GM19035 (cell line): ENCODE measurements around the gene CAMK2G.
"Not testable (repeated sequence)": the region's sequence is repeated elsewhere in the genome, so short reads cannot be mapped to it uniquely, and the experiment has no call there.

Source experiments
- ATAC-seq: cut with Tn5 transposase; IDR thresholded peaks from one replicate; pipeline ENCODE4 v1.9.1; 2021; ENCODE audit not compliant: unreplicated experiment

Gene CAMK2G

DNA sequence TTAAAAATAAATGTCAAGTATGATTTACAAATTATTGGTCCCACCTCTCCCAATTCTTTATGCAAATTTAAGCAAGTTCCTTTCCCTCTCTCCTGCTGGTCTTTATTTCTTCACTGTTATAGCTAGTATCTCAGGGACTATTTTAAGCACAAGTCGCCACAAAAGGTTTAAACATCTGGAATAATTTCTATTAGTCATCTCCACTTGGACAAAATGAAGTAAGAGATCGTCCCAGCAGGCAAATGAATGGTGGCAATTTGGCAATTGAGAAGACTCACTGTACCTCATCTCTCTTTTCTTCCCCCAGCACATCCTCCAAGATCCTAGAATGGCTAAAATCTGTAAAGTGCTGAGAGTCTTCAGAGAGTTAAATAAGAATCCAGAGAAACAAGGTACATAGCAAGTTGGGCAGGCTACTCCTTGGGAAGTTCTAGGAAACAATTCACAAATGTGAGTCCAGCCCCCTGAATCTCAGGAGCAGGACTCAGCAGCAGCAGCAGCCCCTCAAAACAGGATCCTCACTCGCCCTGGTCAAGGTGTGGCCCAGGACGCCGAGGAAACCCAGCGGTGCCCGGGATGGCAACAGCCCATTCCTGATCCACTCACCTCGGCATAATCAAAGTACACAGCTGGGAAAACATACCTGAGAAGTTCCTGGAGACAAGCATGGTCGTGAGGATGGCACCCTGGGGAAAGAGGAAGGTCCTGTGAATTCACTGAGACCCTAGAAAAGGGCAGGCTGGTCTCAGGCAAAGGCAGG, 32.6 kb downstream of the CAMK2G start:
- no peak for ATAC-seq

DNA sequence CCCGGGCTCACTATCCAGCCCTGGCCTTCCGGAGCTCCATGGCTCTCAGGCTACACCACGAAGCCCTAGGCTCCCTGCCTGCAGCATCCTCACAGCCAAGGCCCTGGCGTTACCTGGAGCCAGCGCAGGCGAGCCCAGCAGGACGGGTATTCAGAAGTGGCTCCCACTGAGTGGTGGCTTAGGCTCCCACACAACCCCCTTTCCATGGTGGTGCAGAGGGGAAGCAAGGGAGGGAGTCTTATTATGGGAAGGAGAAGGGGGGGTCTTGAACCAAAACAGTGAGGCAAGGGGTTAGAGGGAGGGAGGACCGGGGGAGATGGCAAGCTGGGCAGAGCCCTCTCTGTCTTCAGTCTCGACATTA, 33.3 kb downstream of the CAMK2G start:
- ATAC-seq: no peak

DNA sequence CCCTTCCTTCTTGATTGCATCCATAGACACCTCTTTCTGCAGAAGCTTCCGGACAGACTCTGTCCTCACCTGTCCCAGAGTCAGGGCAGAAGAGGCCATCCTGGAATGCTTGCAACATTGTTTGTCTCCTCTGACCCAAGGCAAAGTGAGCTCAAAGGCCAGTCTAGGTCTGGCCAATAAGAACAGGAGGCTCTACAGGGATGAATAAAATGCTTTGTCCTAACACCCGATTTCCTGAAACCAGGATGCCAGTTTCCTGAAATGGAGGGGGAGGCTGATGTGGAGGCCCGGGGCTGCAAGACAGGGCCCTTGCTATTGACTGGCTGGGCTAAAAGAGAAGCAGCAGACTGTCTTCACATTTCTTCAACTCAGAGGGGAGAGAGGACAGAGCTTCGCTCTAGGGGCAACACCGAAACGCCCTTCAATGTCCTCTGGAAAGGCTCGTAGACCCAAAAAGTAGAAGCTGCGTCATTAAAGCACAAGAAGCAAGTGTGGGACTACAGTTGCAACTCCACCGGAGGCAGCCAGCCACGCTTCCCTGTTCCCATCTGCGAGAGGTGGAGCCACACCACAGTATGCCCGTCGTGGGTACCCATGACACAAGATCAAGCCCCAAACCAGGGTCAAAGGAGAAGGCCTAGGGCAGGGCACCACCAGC, 33.8 kb downstream of the CAMK2G start:
- ATAC-seq: no peak

DNA sequence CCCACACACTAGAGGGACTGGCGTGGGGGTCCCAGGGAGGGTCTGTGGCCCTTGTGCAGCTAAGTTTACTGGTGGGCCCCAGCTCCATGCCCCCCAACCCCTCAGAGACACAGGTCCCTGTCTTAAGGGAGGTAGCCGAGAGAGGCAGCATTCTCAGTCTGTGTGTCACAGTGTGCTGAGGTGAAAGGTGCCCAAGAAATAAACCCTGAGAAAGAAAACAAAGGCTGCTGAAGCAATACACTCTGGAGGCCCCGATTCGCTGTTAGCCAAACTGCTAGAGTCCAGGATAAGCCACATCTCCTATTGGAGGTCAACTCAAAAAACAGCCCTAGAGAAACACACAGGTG, 34.3 kb downstream of the CAMK2G start:
- ATAC-seq: no peak

DNA sequence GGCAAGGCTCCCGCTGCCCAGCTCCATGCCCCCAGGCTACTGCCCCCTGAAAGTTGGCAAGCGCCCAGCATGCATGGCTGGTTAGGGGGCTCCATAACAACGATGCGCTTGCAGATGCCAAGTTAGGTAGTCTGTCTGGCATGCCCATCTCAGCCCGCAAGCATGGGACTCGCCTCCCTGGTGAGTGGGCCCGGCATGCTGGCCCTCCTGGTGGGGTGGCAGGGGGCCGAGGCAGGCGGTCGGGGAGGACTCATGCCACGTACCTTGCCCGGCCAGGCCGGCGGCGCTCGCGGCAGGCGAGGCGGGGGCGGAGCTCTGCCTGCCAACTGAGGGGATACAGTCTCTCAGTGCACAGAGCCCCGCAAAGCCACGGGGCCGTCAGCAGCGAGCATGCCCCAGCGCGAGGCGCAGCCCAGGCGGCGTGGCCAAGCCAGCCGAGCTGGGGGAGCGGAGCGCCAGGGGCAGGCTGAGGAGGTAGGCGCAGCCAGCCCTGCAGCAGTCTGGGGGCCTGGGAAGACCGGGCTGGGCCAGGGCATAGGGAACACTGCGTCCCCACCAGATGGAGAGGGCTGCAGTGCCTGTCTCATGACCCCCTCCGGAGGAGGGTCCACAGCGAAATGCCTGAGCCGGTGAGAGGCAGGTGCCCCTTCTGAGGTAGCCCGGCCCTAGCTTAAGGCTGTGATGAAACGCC, 34.9 kb downstream of the CAMK2G start:
- no peak for ATAC-seq

DNA sequence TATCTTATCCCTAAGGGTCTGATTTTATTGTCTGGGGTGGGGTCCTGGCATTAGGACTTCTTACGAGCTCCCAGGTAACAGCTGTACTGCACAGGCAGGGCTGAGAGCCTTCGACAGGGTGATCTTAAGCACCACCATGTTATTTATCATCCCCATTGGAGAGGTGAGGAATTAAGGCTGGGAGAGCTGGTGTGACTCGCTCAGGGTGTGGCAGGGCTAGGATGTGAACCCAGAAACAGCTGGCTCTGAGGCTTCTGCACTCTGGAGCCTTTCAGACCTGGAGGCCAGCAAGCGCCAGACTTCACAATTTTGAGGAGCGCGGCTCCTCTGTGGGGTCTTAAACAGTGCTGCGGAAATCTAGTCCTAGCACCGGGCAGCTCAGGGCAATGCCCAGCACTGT, 35.5 kb downstream of the CAMK2G start:
- ATAC-seq: no peak

DNA sequence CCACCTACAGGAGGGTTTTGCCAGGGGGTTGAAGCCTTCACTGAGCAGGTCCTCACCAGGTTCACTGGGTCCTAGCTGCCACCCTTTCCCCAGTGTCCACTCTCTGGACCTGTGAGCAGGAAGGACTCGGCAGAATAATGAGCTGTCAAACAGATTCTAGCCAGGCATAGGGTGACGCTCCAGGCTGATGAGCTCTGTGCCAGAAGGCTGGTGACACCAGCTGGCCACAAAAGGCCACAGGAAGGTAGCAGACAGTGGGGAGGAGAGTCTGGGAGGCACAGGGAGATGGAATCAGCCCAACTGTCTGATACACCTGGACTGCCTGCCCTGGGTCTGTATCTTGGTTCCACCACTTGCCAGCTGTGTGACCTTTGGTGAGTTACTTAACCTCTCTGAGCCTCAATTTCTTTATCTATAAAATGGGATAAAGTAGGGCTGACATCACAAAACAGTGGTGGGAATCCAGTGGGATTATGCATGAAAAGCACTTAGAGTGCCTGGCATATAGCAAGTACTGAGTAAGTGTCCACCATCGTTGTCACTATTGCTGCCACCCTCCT, 36.3 kb downstream of the CAMK2G start:
- no peak for ATAC-seq

DNA sequence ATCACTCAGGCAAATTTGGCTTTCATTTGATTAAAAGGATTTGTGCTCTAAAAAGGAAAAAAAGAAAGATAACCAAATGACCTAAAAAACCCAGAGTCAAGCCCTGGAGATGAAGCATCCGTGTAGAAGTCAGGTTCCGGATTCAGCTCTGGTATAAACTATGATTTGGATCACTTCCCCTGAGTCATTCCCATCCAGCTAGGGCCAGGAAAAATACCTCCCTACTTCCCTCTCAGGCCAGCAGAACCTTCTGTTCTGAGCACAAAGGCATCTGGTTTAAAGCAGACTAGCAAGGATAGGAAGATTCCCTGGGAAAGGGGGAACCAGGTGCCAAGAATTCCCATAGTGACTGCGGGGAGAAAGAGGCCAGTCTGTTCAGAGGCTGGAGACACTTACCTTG, 37.3 kb downstream of the CAMK2G start:
- ATAC-seq: no peak

DNA sequence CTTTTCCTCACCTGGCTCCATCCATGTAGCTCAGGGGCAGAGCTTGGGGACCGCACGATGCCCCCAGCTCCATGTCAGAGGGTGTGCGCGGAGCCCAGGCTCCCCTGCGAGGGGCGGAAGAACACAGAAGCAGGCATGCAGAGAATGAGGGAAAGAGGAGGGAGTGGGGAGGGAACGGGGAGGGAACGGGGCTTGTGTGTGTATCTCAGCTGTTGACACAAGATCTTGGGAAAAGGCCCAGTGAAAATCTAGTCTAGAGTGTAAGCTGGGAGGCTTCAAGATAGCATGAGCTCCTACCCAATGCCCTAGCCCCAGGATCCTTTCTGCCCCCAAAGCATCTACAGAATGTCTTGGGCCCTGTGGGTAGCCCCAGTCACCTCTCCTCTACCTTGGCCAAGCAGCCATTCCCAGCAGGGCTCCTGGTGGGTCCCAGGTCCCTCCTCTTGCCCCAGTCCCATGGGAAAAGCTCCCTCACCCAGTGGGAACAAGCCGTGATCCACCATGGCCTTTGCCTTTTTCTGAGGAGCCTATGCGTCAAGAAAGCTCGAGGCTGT, 37.9 kb downstream of the CAMK2G start:
- no peak for ATAC-seq

DNA sequence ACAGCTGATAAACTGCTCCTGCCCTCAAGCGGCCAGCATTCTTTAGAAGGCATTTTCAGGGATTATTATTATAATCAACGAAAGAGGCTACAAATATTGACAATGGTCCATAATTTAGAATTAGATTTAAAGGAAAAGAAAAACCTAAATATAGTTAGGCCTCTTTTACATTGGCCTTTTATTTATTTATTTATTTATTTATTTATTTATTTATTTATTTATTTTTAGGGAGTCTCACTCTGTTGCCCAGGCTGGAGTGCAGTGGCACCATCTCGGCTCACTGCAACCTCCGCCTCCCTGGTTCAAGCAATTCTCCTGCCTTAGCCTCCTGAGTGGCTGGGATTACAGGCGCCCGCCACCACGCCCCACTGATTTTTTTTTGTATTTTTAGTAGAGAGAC, 45.3 kb downstream of the CAMK2G start:
- not testable (repeated sequence) for ATAC-seq

DNA sequence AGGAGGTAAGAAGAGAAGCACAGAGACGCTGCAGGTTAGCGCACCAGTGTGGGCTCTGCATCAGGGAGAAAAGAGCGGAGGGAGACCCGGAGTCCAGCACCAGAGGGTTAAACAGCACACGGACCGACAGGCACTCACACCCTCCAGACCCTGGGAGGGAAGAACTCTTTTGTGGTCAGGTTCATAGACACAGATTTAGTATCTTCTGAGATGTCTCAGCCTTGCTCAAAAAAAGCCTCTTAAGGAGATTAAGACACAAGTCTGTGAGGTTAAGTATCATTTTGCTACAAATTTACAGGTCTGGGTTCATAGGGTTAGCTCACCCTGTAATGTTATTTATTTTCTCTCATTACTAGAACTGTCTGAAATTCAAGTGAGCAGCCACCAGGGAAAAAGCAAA, 46.2 kb downstream of the CAMK2G start:
- no peak for ATAC-seq

DNA sequence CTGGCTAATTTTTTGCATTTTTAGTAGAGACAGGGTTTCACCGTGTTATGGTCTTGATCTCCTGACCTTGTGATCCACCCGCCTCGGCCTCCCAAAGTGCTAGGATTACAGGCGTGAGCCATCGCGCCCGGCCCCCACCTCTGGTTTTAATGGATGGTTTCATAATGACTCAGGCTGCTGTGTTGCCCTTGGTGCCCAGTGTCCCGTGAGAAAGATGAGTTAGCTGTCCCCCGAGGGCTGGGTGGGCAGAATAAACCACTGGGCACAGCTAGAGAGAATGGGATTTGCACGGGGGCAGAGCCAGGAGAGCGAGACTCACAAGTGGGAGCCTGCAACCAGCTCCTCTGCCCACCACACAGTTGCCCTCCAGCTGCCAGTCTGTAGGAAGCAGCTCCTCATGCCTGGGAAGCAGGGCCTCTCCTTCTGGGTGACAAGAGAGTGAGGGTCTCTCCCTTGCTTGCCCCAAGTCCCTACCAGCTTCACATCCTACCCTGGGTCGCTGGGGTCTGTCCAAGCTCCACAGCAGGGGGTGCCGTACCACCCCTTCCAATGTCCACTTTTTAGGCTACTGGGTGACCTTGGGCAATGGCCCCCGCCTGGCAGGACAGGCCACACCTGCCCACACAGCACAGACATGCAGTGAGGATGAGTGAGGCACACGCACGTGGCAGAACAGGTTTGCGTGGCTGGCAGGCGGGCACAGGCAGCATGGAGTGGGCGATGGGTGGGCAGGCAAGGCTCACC, 46.8 kb downstream of the CAMK2G start:
- no peak for ATAC-seq

DNA sequence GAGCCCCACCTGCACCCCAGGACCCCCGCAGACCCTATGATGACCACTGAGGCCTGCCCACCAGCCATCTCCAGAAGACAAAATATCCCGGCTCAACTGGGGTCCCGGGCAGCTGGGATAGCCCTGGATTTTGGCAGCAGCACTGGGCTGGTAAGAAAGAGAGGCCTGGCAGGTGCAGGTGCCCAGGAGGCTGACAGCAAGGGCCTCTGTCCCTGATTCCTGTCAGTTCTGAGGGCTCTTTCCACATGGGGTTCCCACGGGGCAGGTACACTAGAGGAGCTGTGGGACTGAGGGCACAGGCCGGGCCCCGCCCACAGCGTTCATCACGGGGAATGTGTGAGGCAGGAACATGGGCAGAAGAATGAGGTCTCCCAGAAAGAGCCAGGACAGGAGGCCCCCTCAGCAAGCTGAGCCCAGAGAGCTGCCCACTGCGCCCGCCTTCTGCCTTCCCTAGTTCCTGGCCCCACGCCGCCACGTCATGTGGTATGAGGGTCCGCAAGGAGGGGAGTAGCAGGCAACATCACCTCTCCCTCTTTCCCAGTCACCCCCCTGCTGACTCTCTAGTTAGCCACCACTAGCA, 50.1 kb downstream of the CAMK2G start:
- ATAC-seq: no peak

DNA sequence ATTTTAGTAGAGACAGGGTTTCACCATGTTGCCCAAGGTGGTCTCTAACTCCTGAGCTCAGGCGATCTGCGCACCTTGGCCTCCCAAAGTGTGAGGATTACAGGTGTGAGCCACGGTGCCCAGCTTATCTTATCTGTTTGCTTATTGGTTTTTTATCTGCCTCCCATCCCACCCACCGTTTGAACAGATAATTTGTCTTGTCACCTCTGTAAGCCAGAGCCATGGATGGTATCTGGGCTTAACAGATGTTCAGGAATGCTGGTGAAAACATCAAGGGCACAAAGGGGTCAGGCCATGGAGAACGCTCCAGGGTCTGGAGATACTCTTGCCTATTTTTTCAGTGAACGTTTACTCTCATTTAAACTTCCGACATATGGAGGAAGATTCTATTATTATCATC, 51.0 kb downstream of the CAMK2G start:
- ATAC-seq: no peak

DNA sequence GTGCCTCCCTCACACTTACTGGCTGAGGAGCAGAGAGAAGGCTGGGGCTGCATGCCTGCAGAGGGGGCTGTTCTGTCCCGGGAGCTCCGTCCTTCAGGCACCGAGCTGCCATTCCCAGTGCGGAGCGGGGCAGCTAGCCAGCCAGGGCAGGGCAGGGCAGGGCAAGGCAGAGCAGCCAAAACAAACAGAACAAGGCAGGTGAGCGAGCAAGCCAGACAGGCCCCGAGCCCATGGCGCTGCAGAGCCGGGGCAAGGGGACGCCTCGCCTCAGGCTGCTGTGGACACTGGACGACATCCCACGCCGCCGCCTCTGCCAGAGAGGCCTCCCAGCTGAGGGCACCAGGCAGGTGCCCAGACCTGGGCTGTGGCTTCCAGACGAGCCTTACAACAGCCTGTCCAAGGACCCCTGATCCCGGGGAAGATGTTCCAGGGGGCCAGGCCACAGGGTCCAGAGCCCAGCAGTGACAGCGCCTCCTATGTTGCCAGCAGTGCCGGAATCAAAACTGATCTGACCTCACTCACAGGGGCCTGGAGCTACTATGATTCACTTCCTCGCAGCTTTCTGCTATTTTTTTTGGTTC, 54.8 kb downstream of the CAMK2G start:
- no peak for ATAC-seq

DNA sequence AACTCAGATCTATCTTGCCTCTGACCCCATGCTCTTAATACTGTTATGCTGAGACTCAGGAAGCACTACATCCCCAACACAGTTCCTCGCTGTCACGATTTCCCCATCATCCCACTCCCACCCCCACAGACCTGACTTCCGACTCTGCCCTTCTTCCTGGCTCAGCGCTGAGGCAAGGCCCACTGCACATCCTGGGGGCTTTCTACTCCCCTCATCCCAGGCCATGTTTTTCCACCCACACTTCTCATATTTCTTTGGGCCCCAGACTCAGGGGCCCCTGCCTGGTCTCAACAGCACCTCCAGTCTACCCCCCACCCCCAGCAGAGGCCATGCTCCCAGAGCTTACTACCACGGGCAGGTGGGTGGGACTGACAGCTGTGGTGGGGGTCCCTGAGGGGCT, 55.3 kb downstream of the CAMK2G start:
- no peak for ATAC-seq

DNA sequence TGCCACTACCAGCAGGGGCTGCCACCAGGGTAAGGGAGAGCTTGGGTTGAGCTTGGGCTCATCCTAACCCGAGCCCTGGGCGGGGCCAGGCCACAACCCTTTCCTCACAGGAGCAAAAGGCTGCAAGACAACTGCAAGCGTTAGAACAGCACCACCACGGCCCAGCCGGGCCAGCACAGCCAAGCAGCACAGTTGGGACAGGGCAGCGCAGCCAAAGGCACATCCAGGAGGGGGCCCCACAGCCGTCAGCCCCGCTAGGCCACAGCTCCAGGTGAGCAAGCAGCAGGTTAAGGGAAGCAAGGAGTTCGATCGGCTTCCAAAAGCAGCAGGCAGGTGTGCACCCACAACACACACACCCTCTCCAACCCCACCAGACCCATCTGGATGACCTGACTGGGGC, 56.0 kb downstream of the CAMK2G start:
- no peak for ATAC-seq

DNA sequence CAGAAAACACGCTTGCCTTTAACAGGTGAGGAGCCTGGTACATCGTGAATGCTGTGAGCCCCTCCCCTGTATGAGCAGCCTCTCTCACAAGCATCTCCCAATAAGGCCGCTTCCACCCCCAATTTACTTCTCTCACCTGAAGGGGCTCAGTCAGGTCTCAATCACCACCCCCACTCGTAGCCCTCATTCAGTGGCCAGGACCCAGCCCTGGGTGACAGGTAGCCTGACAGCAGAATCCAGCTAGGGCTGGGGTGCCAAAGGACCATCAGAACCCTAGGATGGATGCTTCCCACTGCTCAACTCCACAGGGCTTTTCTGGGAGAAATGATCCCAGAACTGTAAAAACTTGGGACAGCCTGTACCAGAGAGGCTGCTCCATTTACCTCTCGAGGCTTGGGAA, 56.5 kb downstream of the CAMK2G start:
- ATAC-seq: no peak

DNA sequence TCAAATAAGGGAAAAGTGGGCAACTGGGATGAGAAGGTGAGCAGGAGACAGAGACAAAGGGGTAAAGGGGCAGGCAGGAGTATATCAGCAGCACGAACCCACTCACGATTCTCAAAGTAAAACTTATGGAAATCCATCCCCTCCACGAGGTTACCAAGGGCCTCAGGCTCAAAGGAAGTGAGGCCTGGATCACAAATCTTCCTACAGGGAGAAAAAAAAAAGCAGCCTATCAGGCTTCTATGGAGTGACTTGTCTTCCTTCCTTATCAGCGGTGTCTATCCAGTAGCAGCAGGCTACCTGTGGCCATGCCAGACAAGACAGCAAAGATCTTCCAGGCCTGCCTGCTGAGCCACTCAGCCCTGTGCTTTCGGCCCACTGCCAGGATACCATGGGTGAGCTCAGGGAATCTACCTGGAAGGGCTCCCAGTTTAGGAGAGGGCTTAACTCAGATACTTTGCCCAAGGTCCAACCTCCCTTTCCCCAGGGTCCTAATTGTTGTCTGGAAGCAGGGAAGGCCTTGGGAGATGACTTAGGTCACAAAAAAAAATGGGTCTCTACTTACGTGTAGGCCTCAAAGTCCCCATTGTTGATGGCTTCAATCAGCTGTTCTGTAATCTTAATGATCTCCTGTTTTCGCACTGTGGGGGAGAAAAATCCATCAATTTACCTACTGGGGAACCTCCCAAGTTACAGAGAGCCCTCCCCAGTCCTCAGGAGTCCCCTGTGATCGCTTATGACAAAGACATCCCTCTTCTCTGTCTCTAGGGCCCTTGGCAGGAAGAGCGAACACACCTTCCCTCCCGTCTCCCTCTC, 57.2 kb downstream of the CAMK2G start:
- ATAC-seq: no peak

DNA sequence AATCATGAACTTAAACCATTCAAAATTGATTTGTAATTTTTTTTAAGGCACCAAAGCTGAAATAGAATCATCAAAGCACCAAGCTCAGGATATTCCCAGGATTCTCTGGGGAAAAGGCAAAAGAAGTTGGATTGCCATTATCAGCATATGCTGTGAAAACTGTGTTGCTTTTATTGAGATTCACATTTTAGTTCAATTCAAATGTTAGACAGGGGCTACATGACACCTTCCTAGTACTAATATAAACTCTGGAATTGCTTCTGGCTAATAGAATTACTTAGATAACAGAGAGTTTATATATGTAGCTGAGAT, 58.7 kb downstream of the CAMK2G start:
- no peak for ATAC-seq
